GM19455 (cell line): ENCODE results near the gene CSH1.
"Not testable (repeated sequence)": the region's sequence is repeated elsewhere in the genome, so short reads cannot be mapped to it uniquely, and the experiment has no call there.

Experiments
- ATAC-seq: cut with Tn5 transposase; IDR thresholded peaks from one replicate; pipeline ENCODE4 v1.9.1; 2021; ENCODE audit not compliant: unreplicated experiment

CSH1 gene

GRCh38 chr17:63896524-63897354 lies at the start of gene CSH1:
CSH1 (minus strand) TSS chr17:63896574; CDS start chr17:63896511, 63 bp downstream.
- not testable (repeated sequence) for ATAC-seq

- ATAC-seq = no peak
These were observed 49.5 kb upstream of the CSH1 start for GRCh38 chr17:63945784-63946439.

GRCh38 chr17:63944736-63945499 lies 48.5 kb upstream of the CSH1 start:
- ATAC-seq = no peak

GRCh38 chr17:63943745-63944144 lies 47.4 kb upstream of the CSH1 start:
- ATAC-seq = no peak

- no peak for ATAC-seq
These were observed 46.1 kb upstream of the CSH1 start for GRCh38 chr17:63942309-63942985.

- no peak for ATAC-seq
These were observed 45.4 kb upstream of the CSH1 start for GRCh38 chr17:63941751-63942150.

GRCh38 chr17:63941162-63941561 lies 44.8 kb upstream of the CSH1 start:
- ATAC-seq = no peak

- ATAC-seq = no peak
These were observed 44.2 kb upstream of the CSH1 start for GRCh38 chr17:63940584-63940983.

GRCh38 chr17:63939884-63940283 lies 43.5 kb upstream of the CSH1 start:
- ATAC-seq = no peak

- ATAC-seq = no peak
These were observed 43.0 kb upstream of the CSH1 start for GRCh38 chr17:63939401-63939800.

- no peak for ATAC-seq
These were observed 41.5 kb upstream of the CSH1 start for GRCh38 chr17:63937920-63938319.

- no peak for ATAC-seq
These were observed 40.9 kb upstream of the CSH1 start for GRCh38 chr17:63937319-63937718.

GRCh38 chr17:63934183-63935112 lies 38.1 kb upstream of the CSH1 start:
- no peak for ATAC-seq

- no peak for ATAC-seq
These were observed 37.2 kb upstream of the CSH1 start for GRCh38 chr17:63933598-63933997.

- no peak for ATAC-seq
These were observed 36.3 kb upstream of the CSH1 start for GRCh38 chr17:63932721-63933120.

GRCh38 chr17:63931981-63932561 lies 35.7 kb upstream of the CSH1 start, which contains the start of gene CD79B:
CD79B (minus strand) TSS chr17:63932331; CDS start chr17:63932261, 70 bp downstream.
- peak; percentile 85 for ATAC-seq

- ATAC-seq = peak; percentile 43
These were observed 34.7 kb upstream of the CSH1 start for GRCh38 chr17:63930951-63931575.

- ATAC-seq = no peak
These were observed 33.7 kb upstream of the CSH1 start for GRCh38 chr17:63929860-63930766.
